H1 (cell line): ENCODE measurements around the gene SLC44A5. TPM values are rescaled to one million over a fixed set of nuclear protein-coding genes. Genes with fewer than 3 reads are reported as not detected.

Experiments used
- CTCF ChIA-PET: fragments of 300-600 bp; sonication (Branson Sonifier 250); formaldehyde crosslinking; loops from one replicate; lab custom pipeline; 2021; ENCODE audit not compliant: partially characterized antibody; lab: Charles Lee
- POLR2A ChIA-PET: fragments of 300-600 bp; sonication (Branson Sonifier 250); formaldehyde crosslinking; loops from one replicate; lab custom pipeline; 2021; ENCODE audit warnings: inconsistent platforms; ENCODE audit not compliant: partially characterized antibody; lab: Charles Lee
- DNase-seq, 2 experiments: peaks; one replicate each; pipeline versions ENCODE4 v3.0.0 to v3.0.0-alpha.2; 2010 to 2022; ENCODE audit warnings: low spot score in 2 of 2, low read depth in 1 of 2, mixed read lengths in 1 of 2
- FAIRE-seq: peaks from 2 replicates; lab custom pipeline; 2011; peaks lifted over from hg19 to GRCh38; lab: Jason Lieb, UNC
- H2AFZ ChIP-seq: 2 replicates; pipeline ENCODE4 v1.8.1; 2012; ENCODE audit warnings: low read length, inconsistent platforms
- H2AK5ac ChIP-seq: 2 replicates; pipeline ENCODE4 v1.6.1; 2013; ENCODE audit warnings: low read depth, low read length
- H2BK120ac ChIP-seq: replicated peaks from 2 replicates; pipeline ENCODE3; 2013; ENCODE audit warnings: low read depth, low read length, inconsistent platforms
- H2BK12ac ChIP-seq: 2 replicates; pipeline ENCODE4 v1.6.1; 2013; ENCODE audit warnings: low read depth, low read length
- H2BK15ac ChIP-seq: 2 replicates; pipeline ENCODE4 v1.6.1; 2013; ENCODE audit warnings: low read length
- H2BK20ac ChIP-seq: 2 replicates; pipeline ENCODE4 v1.6.1; 2013; ENCODE audit warnings: low read length
- H2BK5ac ChIP-seq: 2 replicates; pipeline ENCODE4 v1.6.1; 2013; ENCODE audit warnings: low read depth, low read length
- H3K14ac ChIP-seq: 2 replicates; pipeline ENCODE4 v1.6.1; 2013; ENCODE audit warnings: inconsistent platforms; ENCODE audit not compliant: insufficient read length
- H3K18ac ChIP-seq: 2 replicates; pipeline ENCODE4 v1.6.1; 2013; ENCODE audit warnings: low read length; ENCODE audit errors: extremely low read depth
- H3K23ac ChIP-seq: 2 replicates; pipeline ENCODE4 v1.6.1; 2013; ENCODE audit warnings: inconsistent platforms; ENCODE audit not compliant: insufficient read length
- H3K23me2 ChIP-seq: 2 replicates; pipeline ENCODE4 v1.6.1; 2013; ENCODE audit warnings: low read depth, low read length
- H3K27ac ChIP-seq: 2 replicates; pipeline ENCODE4 v1.6.1; 2011; ENCODE audit warnings: low read depth, low read length, inconsistent platforms
- H3K27me3 ChIP-seq, 4 experiments: replicated peaks in 1 of 4; 1 replicate in 1 of 4; 2 replicates in 3 of 4; pipeline versions ENCODE4 v1.6.1 to v1.8.1; 2011 to 2013; ENCODE audit warnings: low read length in 3 of 4, mild to moderate bottlenecking in 3 of 4, inconsistent platforms in 2 of 4, mixed read lengths in 2 of 4, moderate library complexity in 1 of 4; ENCODE audit not compliant: control insufficient read depth in 3 of 4, insufficient read depth in 3 of 4; ENCODE audit errors: extremely low read depth in 1 of 4
- H3K36me3 ChIP-seq, 4 experiments: 2 replicates each; pipeline versions ENCODE4 v1.6.1 to v1.8.1; 2011 to 2013; ENCODE audit warnings: mild to moderate bottlenecking in 4 of 4, low read length in 3 of 4, moderate library complexity in 2 of 4, control low read depth in 1 of 4, inconsistent platforms in 1 of 4; ENCODE audit not compliant: insufficient read depth in 4 of 4, control insufficient read depth in 2 of 4
- H3K4ac ChIP-seq: replicated peaks from 2 replicates; pipeline ENCODE3; 2013; ENCODE audit warnings: low read length, low read depth, mixed read lengths, inconsistent platforms; ENCODE audit not compliant: insufficient read length
- H3K4me1 ChIP-seq, 4 experiments: replicated peaks in 1 of 4; 1 replicate in 1 of 4; 2 replicates in 3 of 4; pipeline versions ENCODE4 v1.6.1 to v1.8.1; 2011 to 2013; ENCODE audit warnings: low read length in 3 of 4, inconsistent platforms in 2 of 4, mixed read lengths in 1 of 4; ENCODE audit not compliant: insufficient read depth in 4 of 4, control insufficient read depth in 3 of 4
- H3K4me2 ChIP-seq, 2 experiments: 2 replicates each; pipeline versions ENCODE4 v1.6.1 to v1.8.1; 2011 to 2013; ENCODE audit warnings: low read depth in 2 of 2, low read length in 2 of 2, control low read depth in 1 of 2, inconsistent platforms in 1 of 2, mild to moderate bottlenecking in 1 of 2; ENCODE audit not compliant: insufficient read depth in 1 of 2
- H3K4me3 ChIP-seq, 4 experiments: fragments of 200-600, 300-600 bp in 1 of 4; sonication (generic), shearing (Covaris generic), sonication (Bioruptor Twin) in 1 of 4; 2 replicates each; pipeline versions ENCODE4 v1.5.1 to v1.8.1; 2011 to 2016; ENCODE audit warnings: low read length in 4 of 4, low read depth in 3 of 4, control low read depth in 2 of 4, inconsistent platforms in 2 of 4, mild to moderate bottlenecking in 2 of 4, mixed read lengths in 1 of 4, moderate library complexity in 1 of 4; ENCODE audit not compliant: insufficient read depth in 2 of 4; ENCODE audit errors: extremely low read depth in 1 of 4
- H3K56ac ChIP-seq: replicated peaks from 2 replicates; pipeline ENCODE3; 2013; ENCODE audit warnings: low read depth, mild to moderate bottlenecking, mixed read lengths, low read length, inconsistent platforms; ENCODE audit not compliant: insufficient read length
- H3K79me1 ChIP-seq: 2 replicates; pipeline ENCODE4 v1.6.1; 2013; ENCODE audit warnings: low read depth, low read length, control low read depth
- H3K79me2 ChIP-seq, 2 experiments: 2 replicates each; pipeline versions ENCODE4 v1.6.1 to v1.8.1; 2012 to 2013; ENCODE audit warnings: low read length in 2 of 2, mild to moderate bottlenecking in 2 of 2, inconsistent platforms in 1 of 2; ENCODE audit not compliant: insufficient read depth in 2 of 2, control insufficient read depth in 1 of 2
- H3K9ac ChIP-seq, 4 experiments: replicated peaks in 1 of 4; 1 replicate in 1 of 4; 2 replicates in 3 of 4; pipeline versions ENCODE4 v1.6.1 to v1.8.1; 2011 to 2013; ENCODE audit warnings: low read depth in 3 of 4, low read length in 3 of 4, control low read depth in 2 of 4, mild to moderate bottlenecking in 2 of 4, moderate library complexity in 2 of 4, inconsistent platforms in 1 of 4; ENCODE audit errors: extremely low read depth in 1 of 4
- H3K9me3 ChIP-seq, 2 experiments: 2 replicates each; pipeline versions ENCODE4 v1.6.1 to v1.8.1; 2012 to 2013; ENCODE audit warnings: mild to moderate bottlenecking in 2 of 2, moderate library complexity in 2 of 2, control low read depth in 1 of 2, inconsistent platforms in 1 of 2, low read depth in 1 of 2, low read length in 1 of 2, mixed read lengths in 1 of 2; ENCODE audit not compliant: insufficient read depth in 2 of 2
- H4K20me1 ChIP-seq, 2 experiments: replicated peaks in 1 of 2; 2 replicates each; pipeline versions ENCODE3 to v1.8.1; 2011 to 2013; ENCODE audit warnings: inconsistent platforms in 2 of 2, low read length in 2 of 2, mild to moderate bottlenecking in 1 of 2; ENCODE audit not compliant: insufficient read depth in 2 of 2, control insufficient read depth in 1 of 2
- H4K5ac ChIP-seq: 2 replicates; pipeline ENCODE4 v1.6.1; 2013; ENCODE audit warnings: low read length, low read depth, mixed read lengths, inconsistent platforms; ENCODE audit not compliant: insufficient read length
- H4K8ac ChIP-seq: 2 replicates; pipeline ENCODE4 v1.8.0; 2013; ENCODE audit warnings: mild to moderate bottlenecking, moderate library complexity, low read length, inconsistent platforms; ENCODE audit not compliant: insufficient read depth; ENCODE audit errors: extremely low read depth
- H4K91ac ChIP-seq: replicated peaks from 2 replicates; pipeline ENCODE3; 2013; ENCODE audit warnings: low read length, mixed read lengths, inconsistent platforms; ENCODE audit not compliant: insufficient read length
- BRCA1 ChIP-seq: IDR thresholded peaks from 2 replicates; pipeline ENCODE4 v1.6.1; 2012; ENCODE audit warnings: low read depth, low read length, improper control_type of control experiment
- EP300 ChIP-seq, 2 experiments: IDR thresholded peaks; 1 replicate in 1 of 2; 2 replicates in 1 of 2; pipeline ENCODE4 v1.6.1; 2011 to 2012; ENCODE audit warnings: low read depth in 2 of 2, low read length in 2 of 2, mild to moderate bottlenecking in 2 of 2, borderline replicate concordance in 1 of 2, inconsistent platforms in 1 of 2, moderate library complexity in 1 of 2
- HDAC2 ChIP-seq, 2 experiments: fragments of 300-600 bp in 1 of 2; sonication (generic) in 1 of 2; IDR thresholded peaks; 2 replicates each; pipeline ENCODE4 v1.6.1; 2011 to 2012; ENCODE audit warnings: low read depth in 2 of 2, low read length in 2 of 2, mild to moderate bottlenecking in 2 of 2, moderate library complexity in 2 of 2, borderline replicate concordance in 1 of 2, inconsistent platforms in 1 of 2
- RAD21 ChIP-seq, 2 experiments: IDR thresholded peaks in 1 of 2; conservative IDR thresholded peaks in 1 of 2; 2 replicates each; pipeline ENCODE4 v1.6.1; 2011; ENCODE audit warnings: low read depth in 2 of 2, low read length in 2 of 2, improper control_type of control experiment in 1 of 2, inconsistent platforms in 1 of 2, mild to moderate bottlenecking in 1 of 2, moderate library complexity in 1 of 2
- RFX5 ChIP-seq: IDR thresholded peaks from 2 replicates; pipeline ENCODE4 v1.6.1; 2011; ENCODE audit warnings: low read depth, low read length, improper control_type of control experiment, borderline replicate concordance
- SRF ChIP-seq: IDR thresholded peaks from 2 replicates; pipeline ENCODE4 v1.6.1; 2011; ENCODE audit warnings: mild to moderate bottlenecking, low read depth, low read length, moderate library complexity
- polyA plus RNA-seq, 7 experiments: library from polyadenylated mRNA; depleted of rRNA in 3 of 7; stranded (reverse) in 5 of 7; unstranded in 2 of 7; fragments of >200 nt in 5 of 7; fragments of 200-250 nt in 2 of 7; gene quantifications; 1 replicate in 5 of 7; 2 replicates in 1 of 7; 4 replicates in 1 of 7; pipeline versions ENCODE4 v1.2.1 to v1.2.3, GENCODE V29; 2011 to 2013; ENCODE audit warnings: missing spikeins in 2 of 7, mixed read lengths in 2 of 7
- total RNA-seq: library from RNA; stranded (reverse); fragmentation: NEBNext Ultra II Directional; extraction: Animal tissue kit (Norgen Biotek cat#: 25700); gene quantifications from 2 replicates; pipeline ENCODE4 v1.2.1, GENCODE V29; 2021

SLC44A5 gene
- total and polyA plus RNA-seq, 2 of the 8 experiments (the other 6 are each of a cell fraction or from before 2014, with no cell fraction given) = 1.8 to 3.3 TPM

DNA sequence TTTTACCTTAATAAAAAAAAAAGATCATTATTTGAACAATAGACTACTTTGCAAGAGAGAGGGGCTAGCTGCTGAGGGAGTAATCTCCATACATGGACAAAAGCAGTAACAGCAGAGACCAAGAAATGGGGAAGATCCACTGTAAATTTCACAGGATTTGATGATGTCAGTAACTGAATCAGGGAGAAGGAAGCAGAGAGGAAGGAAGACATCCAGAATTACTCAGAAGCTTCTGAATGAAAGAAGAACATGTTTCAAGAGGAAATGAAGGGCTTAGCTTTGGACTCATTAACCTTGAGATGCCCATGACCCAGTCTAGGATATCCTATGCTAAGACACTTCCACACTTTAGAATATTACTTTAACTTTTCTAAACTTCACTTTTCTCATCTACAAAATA is 60.4 kb downstream of the SLC44A5 start:
- Histone ChIP-seq H2BK20ac (no peak overlapping the region), H4K91ac (no peak overlapping the region), H3K79me1 (no peaks in the 10 kb centered on the region), H3K4ac (no peak overlapping the region), H3K79me2 (no peaks in the 10 kb centered on the region), H3K4me2 (no peak overlapping the region), H3K18ac (no peak overlapping the region), H3K14ac (no peak overlapping the region), H3K4me1 (no peaks in the 10 kb centered on the region), H4K5ac (no peak overlapping the region), H2BK5ac (no peak overlapping the region), H4K20me1 (no peaks in the 10 kb centered on the region), H3K23ac (no peak overlapping the region), H3K9me3 (no peaks in the 10 kb centered on the region), H4K8ac (no peak overlapping the region), H3K4me3 (no peak overlapping the region), H2BK120ac (no peak overlapping the region), H3K9ac (no peak overlapping the region), H2AFZ (no peak overlapping the region), H3K27ac (no peak overlapping the region), H3K27me3 (no peaks in the 10 kb centered on the region), H2AK5ac (no peak overlapping the region), H3K56ac (no peak overlapping the region), H3K23me2 (no peaks in the 10 kb centered on the region), H2BK15ac (no peak overlapping the region), H3K36me3 (no peaks in the 10 kb centered on the region), H2BK12ac (no peak overlapping the region)
- ChIA-PET POLR2A (no interaction called here), CTCF (interaction anchor here (0.7 to 1.6 kb wide), 3 partner anchors 11 to 419 kb away, joined by 3 to 4 read pairs (median 4); no protein-coding TSS in a partner anchor)
- DNase-seq (no peak), FAIRE-seq (no peak)
- TF ChIP-seq BRCA1 = no peak
- TF ChIP-seq RAD21 (IDR thresholded peaks at IDR 0.05 in 1 of 2, conservative IDR thresholded peaks at IDR 0.05 in 1 of 2; ENCODE audit: low read depth in 2 of 2, low read length in 2 of 2) = no peak
- TF ChIP-seq EP300 (IDR thresholded peaks at IDR 0.05; ENCODE audit: borderline replicate concordance in 1 of 2, low read depth in 2 of 2, low read length in 2 of 2) = no peak
- TF ChIP-seq HDAC2 (IDR thresholded peaks at IDR 0.05; ENCODE audit: borderline replicate concordance in 1 of 2, low read depth in 2 of 2, low read length in 2 of 2) = no peak
- TF ChIP-seq SRF = no peak
- TF ChIP-seq RFX5 = no peak
